Endothelial cell of umbilical vein (primary cell): ENCODE measurements around the gene SYNDIG1. TPM values are rescaled to one million over a fixed set of nuclear protein-coding genes. Genes with fewer than 3 reads are reported as not detected.

ENCODE experiments used
- BruUV-seq: library from RNA; stranded (reverse); fragments of 400-500 nt; replicated peaks from 2 replicates; lab custom pipeline; 2021; lab: Mats Ljungman, UMichigan
- CTCF ChIA-PET: fragments of 300-600, 350-600 bp; sonication (Branson Sonifier 250); formaldehyde crosslinking; loops from one replicate; lab custom pipeline; 2021; ENCODE audit warnings: antibody characterized with exemption, inconsistent platforms; lab: Charles Lee
- POLR2A ChIA-PET: fragments of 300-600, 350-600 bp; sonication (Branson Sonifier 250); formaldehyde crosslinking; loops from one replicate; lab custom pipeline; 2021; ENCODE audit warnings: antibody characterized with exemption, inconsistent platforms; lab: Charles Lee
- DNase-seq: peaks from one replicate; pipeline ENCODE4 v3.0.0-alpha.2; 2011; ENCODE audit warnings: low read depth, low spot score
- FAIRE-seq: peaks from 2 replicates; lab custom pipeline; 2011; peaks lifted over from hg19 to GRCh38; lab: Jason Lieb, UNC
- H2AFZ ChIP-seq: 2 replicates; pipeline ENCODE4 v1.6.0; 2012; ENCODE audit warnings: low read depth, low read length, control low read depth, inconsistent platforms
- H3K27ac ChIP-seq: 2 replicates; pipeline ENCODE4 v1.5.1; 2011; ENCODE audit warnings: low read depth, mild to moderate bottlenecking, control low read depth, low read length, moderate library complexity; ENCODE audit not compliant: insufficient read depth
- H3K27me3 ChIP-seq, 2 experiments: 2 replicates each; pipeline versions ENCODE4 v1.6.0 to v1.6.1; 2011; ENCODE audit warnings: low read length in 2 of 2, mixed read lengths in 1 of 2; ENCODE audit not compliant: control insufficient read depth in 2 of 2, insufficient read depth in 2 of 2
- H3K36me3 ChIP-seq, 2 experiments: 2 replicates in 1 of 2; 3 replicates in 1 of 2; pipeline ENCODE4 v1.5.1; 2011; ENCODE audit warnings: low read length in 2 of 2, mild to moderate bottlenecking in 1 of 2, moderate library complexity in 1 of 2; ENCODE audit not compliant: control insufficient read depth in 2 of 2, insufficient read depth in 2 of 2; ENCODE audit errors: extremely low read depth in 1 of 2
- H3K4me1 ChIP-seq: 3 replicates; pipeline ENCODE4 v1.5.1; 2011; ENCODE audit warnings: mild to moderate bottlenecking, low read length; ENCODE audit not compliant: control insufficient read depth, insufficient read depth; ENCODE audit errors: extremely low read depth
- H3K4me2 ChIP-seq: 2 replicates; pipeline ENCODE4 v1.6.1; 2011; ENCODE audit warnings: low read length, control low read depth, mixed read lengths; ENCODE audit not compliant: insufficient read depth
- H3K4me3 ChIP-seq, 3 experiments: fragments of 200-600 bp in 1 of 3; sonication (generic), shearing (Covaris generic) in 1 of 3; replicated peaks in 1 of 3; 2 replicates each; pipeline ENCODE4 v1.5.1; 2011 to 2016; ENCODE audit warnings: control low read depth in 3 of 3, low read length in 3 of 3, mild to moderate bottlenecking in 2 of 3, inconsistent platforms in 1 of 3, low read depth in 1 of 3, moderate library complexity in 1 of 3; ENCODE audit not compliant: insufficient read depth in 1 of 3
- H3K79me2 ChIP-seq: 2 replicates; pipeline ENCODE4 v1.6.0; 2012; ENCODE audit warnings: low read length, inconsistent platforms; ENCODE audit not compliant: control insufficient read depth, insufficient read depth
- H3K9ac ChIP-seq: replicated peaks from 2 replicates; pipeline ENCODE3; 2011; ENCODE audit warnings: low read length, control low read depth; ENCODE audit not compliant: insufficient read depth; ENCODE audit errors: extremely low read depth
- H3K9me1 ChIP-seq: replicated peaks from 3 replicates; pipeline ENCODE4 v1.6.0; 2011; ENCODE audit warnings: mild to moderate bottlenecking, low read length; ENCODE audit not compliant: control insufficient read depth, insufficient read depth; ENCODE audit errors: extremely low read depth
- H3K9me3 ChIP-seq: replicated peaks from 2 replicates; pipeline ENCODE4 v1.5.1; 2012; ENCODE audit warnings: low read length, inconsistent platforms; ENCODE audit not compliant: control insufficient read depth, insufficient read depth
- H4K20me1 ChIP-seq: replicated peaks from 2 replicates; pipeline ENCODE3; 2011; ENCODE audit warnings: mild to moderate bottlenecking, low read length; ENCODE audit not compliant: control insufficient read depth, insufficient read depth; ENCODE audit errors: extremely low read depth
- EZH2 ChIP-seq: IDR thresholded peaks from 2 replicates; pipeline ENCODE4 v1.6.1; 2012; ENCODE audit warnings: borderline replicate concordance, low read depth, mild to moderate bottlenecking, moderate library complexity, low read length, inconsistent platforms; ENCODE audit not compliant: severe bottlenecking
- FOS ChIP-seq: IDR thresholded peaks from 2 replicates; pipeline ENCODE4 v1.6.1; 2011; ENCODE audit warnings: mild to moderate bottlenecking, low read length, moderate library complexity, borderline replicate concordance; ENCODE audit not compliant: insufficient read depth
- GATA2 ChIP-seq: IDR thresholded peaks from 2 replicates; pipeline ENCODE4 v1.7.0; 2011; ENCODE audit warnings: low read depth, mild to moderate bottlenecking, moderate library complexity, mixed read lengths, low read length; ENCODE audit not compliant: insufficient read length, insufficient read depth
- JUN ChIP-seq: IDR thresholded peaks from 2 replicates; pipeline ENCODE4 v1.6.1; 2011; ENCODE audit warnings: borderline replicate concordance, low read depth; ENCODE audit not compliant: insufficient read length, insufficient read depth
- MYC ChIP-seq: IDR thresholded peaks from one replicate; pipeline ENCODE4 v1.6.1; 2011; ENCODE audit warnings: mild to moderate bottlenecking, low read depth, low read length
- POLR2A ChIP-seq: IDR thresholded peaks from 2 replicates; pipeline ENCODE4 v1.6.1; 2012; ENCODE audit warnings: low read depth, mild to moderate bottlenecking, control low read depth, low read length
- POLR2AphosphoS5 ChIP-seq: IDR thresholded peaks from 2 replicates; pipeline ENCODE4 v1.6.1; 2012; ENCODE audit warnings: low read depth, mild to moderate bottlenecking, control low read depth, low read length, moderate library complexity; ENCODE audit not compliant: insufficient read depth
- dilution Hi-C: fragments of 300-500 bp; cut with MboI; formaldehyde crosslinking; loops from one replicate; pipeline ENCODE4 v1.15.0; 2019; ENCODE audit warnings: low sequenced_read_pairs; ENCODE audit not compliant: extremely low pct_ligation_motif_present
- intact Hi-C: fragments of 100-400 bp; cut with micrococcal nuclease; formaldehyde crosslinking; loops from one replicate; pipeline ENCODE4 v1.10.0; 2022
- polyA plus RNA-seq, 4 experiments: library from polyadenylated mRNA; depleted of rRNA in 3 of 4; stranded (reverse) in 3 of 4; unstranded in 1 of 4; fragments of >200 nt; gene quantifications; 2 replicates each; pipeline versions ENCODE4 v1.2.1 to v1.2.3, GENCODE V29; 2011 to 2012; ENCODE audit warnings: missing spikeins in 1 of 4
- total RNA-seq: library from RNA; stranded (reverse); gene quantifications from 2 replicates; pipeline ENCODE4 v1.2.3, GENCODE V29; 2021
- TF ChIP-seq, protein P1 (sequence below), 2 donors: IDR thresholded peaks; 1 replicate in 1 of 2; 2 replicates in 1 of 2; pipeline ENCODE4 v1.5.1; 2011; ENCODE audit warnings: low read length in 2 of 2, mild to moderate bottlenecking in 2 of 2, moderate library complexity in 2 of 2, control low read depth in 1 of 2, inconsistent platforms in 1 of 2, low read depth in 1 of 2; ENCODE audit not compliant: insufficient read depth in 1 of 2; ENCODE audit errors: extremely low read depth in 1 of 2
- TF ChIP-seq, protein P2 (sequence below): IDR thresholded peaks from 2 replicates; pipeline ENCODE4 v1.6.1; 2011; ENCODE audit not compliant: insufficient read depth, insufficient read length

The SYNDIG1 gene
- total and polyA plus RNA-seq, 2 donors (not counting 3 experiments of a cell fraction or from before 2014, with no cell fraction given): not detected

DNA sequence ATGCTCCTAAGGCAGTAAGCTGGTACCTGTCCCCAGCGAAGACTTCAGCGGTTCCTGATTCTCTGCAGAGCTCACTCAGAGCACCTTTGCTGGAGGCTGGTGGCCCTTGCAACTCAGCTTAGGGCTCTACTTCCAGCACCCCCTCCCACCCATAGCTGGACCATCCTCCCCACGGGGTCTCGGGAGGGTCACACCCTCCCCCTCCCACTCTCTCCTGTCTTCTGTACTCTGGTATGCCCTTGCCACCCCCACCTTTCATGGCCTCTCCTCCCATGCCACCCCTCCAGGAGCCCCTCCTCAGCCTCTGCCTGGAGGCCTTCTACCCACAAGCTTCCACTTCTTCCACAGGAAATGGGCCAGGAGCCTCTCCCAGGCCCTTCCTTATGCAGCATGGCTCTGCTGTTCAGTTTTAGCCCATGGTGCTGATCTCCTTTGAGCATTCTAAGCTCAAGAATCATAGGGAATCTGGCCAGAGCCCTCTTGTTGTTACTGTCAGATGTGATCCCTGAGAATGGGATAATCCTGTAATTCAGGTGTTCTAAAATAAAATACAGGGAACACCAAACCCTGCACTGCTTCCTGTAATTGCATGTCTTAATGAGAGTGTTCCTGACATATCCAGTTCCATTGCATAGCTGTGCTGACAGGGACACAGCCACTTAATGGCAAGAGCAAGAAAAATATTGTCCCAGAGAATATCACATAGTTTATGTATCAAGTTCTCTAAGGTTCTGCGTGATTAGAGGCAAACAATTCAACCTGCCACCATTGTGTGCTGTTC is 142.1 kb downstream of the SYNDIG1 start:
- FAIRE-seq: no peak
- no peak overlapping the region for H3K4me3 ChIP-seq
- no peak overlapping the region for H3K4me2 ChIP-seq
- no peaks in the 10 kb centered on the region for H3K36me3 ChIP-seq
- no peaks in the 10 kb centered on the region for H3K4me1 ChIP-seq
- TF ChIP-seq JUN (no peak), MYC (no peak), EZH2 (no peak), GATA2 (no peak), POLR2A (no peak), POLR2AphosphoS5 (no peak), FOS (no peak)
- TF ChIP-seq, protein P1, sequence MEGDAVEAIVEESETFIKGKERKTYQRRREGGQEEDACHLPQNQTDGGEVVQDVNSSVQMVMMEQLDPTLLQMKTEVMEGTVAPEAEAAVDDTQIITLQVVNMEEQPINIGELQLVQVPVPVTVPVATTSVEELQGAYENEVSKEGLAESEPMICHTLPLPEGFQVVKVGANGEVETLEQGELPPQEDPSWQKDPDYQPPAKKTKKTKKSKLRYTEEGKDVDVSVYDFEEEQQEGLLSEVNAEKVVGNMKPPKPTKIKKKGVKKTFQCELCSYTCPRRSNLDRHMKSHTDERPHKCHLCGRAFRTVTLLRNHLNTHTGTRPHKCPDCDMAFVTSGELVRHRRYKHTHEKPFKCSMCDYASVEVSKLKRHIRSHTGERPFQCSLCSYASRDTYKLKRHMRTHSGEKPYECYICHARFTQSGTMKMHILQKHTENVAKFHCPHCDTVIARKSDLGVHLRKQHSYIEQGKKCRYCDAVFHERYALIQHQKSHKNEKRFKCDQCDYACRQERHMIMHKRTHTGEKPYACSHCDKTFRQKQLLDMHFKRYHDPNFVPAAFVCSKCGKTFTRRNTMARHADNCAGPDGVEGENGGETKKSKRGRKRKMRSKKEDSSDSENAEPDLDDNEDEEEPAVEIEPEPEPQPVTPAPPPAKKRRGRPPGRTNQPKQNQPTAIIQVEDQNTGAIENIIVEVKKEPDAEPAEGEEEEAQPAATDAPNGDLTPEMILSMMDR (IDR thresholded peaks at IDR 0.05; ENCODE audit: extremely low read depth in 1 of 2, insufficient read depth in 1 of 2, low read depth in 1 of 2, low read length in 2 of 2): no peak
- TF ChIP-seq, protein P2, sequence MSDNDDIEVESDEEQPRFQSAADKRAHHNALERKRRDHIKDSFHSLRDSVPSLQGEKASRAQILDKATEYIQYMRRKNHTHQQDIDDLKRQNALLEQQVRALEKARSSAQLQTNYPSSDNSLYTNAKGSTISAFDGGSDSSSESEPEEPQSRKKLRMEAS: no peak
- BruUV-seq: no TSS peak
- H3K79me2 ChIP-seq: no peaks in the 10 kb centered on the region
- ChIA-PET CTCF (no interaction called here), POLR2A (no interaction called here)
- no peak overlapping the region for H3K9ac ChIP-seq
- H3K27me3 ChIP-seq: no peaks in the 10 kb centered on the region
- H3K9me3 ChIP-seq: no peaks in the 10 kb centered on the region
- no peaks in the 10 kb centered on the region for H3K9me1 ChIP-seq
- H4K20me1 ChIP-seq: no peaks in the 10 kb centered on the region
- DNase-seq: no peak
- H3K27ac ChIP-seq: no peak overlapping the region
- intact Hi-C loops: no loop called here
- dilution Hi-C loops: no loop called here
- no peak overlapping the region for H2AFZ ChIP-seq
